Kidney capillary endothelial cell (primary cell): ENCODE measurements around the gene P2RX6.
"Not testable (repeated sequence)": the region's sequence is repeated elsewhere in the genome, so short reads cannot be mapped to it uniquely, and the experiment has no call there.

Experiments used
- DNase-seq: peaks from one replicate; pipeline ENCODE4 v3.0.0-alpha.2; 2018; ENCODE audit warnings: low spot score

P2RX6 gene

DNA sequence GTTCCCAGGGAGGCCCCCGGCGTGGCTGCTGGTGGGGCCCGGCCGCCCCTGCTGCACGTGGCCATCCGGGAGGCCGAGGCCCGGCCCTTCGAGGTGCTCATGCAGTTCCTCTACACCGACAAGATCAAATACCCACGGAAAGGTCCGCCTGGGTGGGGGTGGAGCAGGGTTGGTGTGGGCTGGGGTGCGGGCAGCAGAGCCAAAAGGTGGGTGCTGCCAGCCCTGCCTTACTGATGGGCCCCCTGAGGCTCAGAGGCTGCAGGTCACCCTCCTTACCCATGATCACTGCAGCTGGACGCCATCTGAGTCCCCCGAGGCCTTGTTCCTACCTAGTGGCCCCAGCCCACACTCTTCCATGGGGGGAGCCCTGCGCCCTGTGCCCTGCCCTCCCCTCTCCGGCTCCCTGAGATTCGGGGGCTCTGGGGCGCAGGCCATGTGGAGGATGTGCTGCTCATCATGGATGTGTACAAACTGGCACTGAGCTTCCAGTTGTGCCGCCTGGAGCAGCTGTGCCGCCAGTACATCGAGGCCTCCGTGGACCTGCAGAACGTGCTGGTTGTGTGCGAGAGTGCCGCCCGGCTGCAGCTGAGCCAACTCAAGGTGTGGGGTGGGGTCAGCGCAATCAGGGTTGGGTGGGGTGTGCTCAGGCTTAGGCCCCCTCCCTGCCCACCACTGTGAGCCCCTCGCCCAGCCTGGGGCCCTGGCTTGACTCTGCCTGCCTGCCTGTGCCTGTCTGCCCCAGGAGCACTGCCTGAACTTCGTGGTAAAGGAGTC is 20.6 kb upstream of the P2RX6 start:
- DNase-seq = no peak

DNA sequence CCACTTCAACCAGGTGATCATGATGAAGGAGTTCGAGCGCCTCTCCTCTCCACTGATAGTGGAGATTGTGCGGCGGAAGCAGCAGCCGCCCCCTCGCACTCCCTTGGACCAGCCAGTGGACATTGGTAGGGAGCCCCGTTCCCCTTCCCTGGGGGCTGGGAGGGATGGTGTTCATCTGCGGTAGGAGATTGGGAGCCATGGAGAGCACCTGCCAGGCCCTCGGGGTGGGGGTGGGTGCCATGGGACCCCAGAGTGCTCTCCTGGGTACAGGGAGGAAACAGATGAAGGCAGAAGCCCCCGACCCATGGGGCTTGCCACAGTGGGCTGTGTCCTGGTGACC is 20.1 kb upstream of the P2RX6 start:
- no peak for DNase-seq

GRCh38 chr22:20995329-20996030 is 19.5 kb upstream of the P2RX6 start:
- DNase-seq = no peak

GRCh38 chr22:20996031-20996410 is 18.9 kb upstream of the P2RX6 start:
- no peak for DNase-seq

DNA sequence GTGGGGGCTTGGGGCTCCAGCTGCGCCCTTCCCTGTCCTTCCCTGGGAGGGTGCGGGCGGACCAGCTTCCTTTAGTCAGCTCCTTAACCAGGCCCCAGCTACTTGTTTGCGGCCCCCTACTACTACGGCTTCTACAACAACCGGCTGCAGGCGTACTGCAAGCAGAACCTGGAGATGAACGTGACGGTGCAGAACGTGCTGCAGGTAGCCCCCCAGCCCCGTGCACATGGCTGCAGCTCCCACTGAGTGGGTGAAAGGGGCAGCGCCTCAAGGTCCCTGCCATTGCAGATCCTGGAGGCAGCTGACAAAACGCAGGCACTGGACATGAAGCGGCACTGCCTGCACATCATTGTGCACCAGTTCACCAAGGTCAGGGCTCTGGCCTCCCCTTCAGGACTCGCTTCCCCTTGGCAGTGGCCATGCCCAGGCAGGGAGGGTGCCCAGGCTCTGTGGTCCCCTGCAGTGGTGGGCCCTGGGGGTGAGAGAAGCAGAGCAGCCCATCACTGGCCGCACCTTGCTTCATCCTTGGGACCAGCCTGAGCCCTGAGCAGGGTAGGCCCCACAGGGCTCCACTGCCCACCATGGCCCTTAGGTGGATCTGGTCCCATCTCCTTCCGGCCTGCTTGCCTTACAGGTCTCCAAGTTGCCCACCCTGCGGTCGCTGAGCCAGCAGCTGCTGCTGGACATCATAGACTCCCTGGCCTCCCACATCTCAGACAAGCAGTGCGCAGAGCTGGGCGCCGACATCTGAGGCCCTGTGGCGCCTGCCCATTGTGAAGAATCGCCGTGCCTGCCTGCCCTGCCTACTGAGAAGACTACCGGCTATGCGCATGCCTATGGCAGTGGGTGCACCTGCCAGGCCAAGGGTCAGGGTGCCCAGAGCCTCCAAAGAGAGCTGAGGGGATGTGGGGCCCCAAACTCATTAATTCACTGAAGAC is 18.1 kb upstream of the P2RX6 start:
- DNase-seq = no peak

- DNase-seq = no peak
These were observed 17.3 kb upstream of the P2RX6 start for GRCh38 chr22:20997536-20998257.

DNA sequence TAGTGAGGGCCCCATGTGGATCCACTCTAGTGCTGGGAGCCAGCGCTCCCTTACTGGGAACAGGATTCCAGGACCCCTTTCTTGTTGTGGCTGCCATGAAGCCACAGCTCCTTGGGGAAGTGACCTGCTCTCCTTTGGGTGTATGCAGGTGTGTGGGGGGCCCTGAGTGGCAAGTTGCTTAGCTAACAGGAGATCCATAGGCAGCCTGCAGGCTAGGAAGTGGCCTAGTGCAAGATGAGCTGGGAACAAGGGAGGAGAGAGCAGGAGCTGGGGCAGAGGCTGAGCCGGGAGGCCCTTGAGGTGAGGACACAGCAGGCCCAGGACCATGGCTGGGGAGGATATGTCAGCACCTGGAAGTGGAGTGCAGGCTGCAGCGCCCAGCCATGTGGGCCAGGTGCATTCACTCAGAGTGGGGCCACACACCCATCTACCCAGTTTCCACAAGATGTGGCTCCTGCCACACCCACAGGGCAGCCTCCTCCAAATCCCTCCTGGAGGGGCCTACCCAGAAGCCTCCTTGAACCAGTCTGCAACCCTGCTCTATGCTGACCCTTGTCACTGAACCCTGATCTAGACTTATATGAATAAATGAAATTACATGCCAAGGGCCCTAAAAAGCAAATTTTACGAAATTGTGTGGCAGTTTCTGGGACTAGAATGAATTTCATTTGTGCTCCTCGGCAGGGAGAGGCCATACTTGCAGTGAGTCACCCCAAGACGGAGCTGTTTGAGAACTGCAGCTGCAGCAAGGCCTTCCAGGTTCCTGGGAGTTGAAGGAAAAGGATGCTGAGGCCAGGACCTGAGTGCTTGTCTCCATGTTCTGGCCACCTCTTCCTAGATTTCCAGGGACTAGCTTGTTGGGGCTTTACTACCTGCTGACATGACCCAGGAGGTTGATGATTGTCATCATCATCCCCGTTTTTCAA is 16.3 kb upstream of the P2RX6 start:
- no peak for DNase-seq

DNA sequence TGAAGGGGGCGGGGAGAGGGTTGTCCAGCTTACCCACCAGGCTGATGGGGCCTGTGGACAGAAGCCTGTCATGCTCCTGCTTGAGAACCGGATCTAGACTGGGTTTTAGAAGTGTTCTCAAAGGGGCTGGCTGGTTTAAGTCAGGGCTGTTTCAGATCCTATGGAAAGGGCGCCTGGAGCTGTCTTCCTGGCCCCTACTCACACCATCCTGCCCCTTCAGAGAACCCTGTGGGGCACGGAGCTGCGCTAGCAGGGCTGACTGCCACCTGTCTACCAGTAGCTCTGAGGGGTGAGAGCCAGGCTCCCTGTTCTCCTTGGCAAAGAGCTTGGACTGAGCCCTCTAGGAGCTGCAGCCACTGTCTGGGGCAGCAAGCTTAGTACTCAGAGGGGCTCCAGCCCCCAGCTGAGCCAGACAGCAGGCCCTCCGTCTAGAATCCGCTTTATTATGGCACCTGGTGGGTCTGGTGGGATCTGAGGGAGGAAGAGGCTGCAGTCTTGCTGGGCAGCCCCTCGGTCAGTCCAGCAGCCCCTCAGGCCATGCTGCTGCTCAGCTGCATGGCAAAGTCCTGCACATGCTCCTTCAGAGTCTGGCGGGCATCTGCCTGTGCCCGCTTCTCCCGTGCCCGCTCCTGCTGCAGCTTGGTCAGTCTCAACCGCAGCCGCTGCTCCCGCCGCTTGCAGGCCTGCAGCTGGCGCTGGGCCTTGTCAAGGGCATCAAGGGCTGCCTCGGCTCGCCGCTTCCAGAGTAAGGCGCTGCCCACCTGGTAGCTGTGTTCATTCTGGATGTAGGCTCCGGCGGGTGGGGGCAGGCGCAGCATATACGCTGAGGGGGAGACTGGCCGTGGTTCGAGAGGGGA is 15.4 kb upstream of the P2RX6 start:
- DNase-seq = no peak

DNA sequence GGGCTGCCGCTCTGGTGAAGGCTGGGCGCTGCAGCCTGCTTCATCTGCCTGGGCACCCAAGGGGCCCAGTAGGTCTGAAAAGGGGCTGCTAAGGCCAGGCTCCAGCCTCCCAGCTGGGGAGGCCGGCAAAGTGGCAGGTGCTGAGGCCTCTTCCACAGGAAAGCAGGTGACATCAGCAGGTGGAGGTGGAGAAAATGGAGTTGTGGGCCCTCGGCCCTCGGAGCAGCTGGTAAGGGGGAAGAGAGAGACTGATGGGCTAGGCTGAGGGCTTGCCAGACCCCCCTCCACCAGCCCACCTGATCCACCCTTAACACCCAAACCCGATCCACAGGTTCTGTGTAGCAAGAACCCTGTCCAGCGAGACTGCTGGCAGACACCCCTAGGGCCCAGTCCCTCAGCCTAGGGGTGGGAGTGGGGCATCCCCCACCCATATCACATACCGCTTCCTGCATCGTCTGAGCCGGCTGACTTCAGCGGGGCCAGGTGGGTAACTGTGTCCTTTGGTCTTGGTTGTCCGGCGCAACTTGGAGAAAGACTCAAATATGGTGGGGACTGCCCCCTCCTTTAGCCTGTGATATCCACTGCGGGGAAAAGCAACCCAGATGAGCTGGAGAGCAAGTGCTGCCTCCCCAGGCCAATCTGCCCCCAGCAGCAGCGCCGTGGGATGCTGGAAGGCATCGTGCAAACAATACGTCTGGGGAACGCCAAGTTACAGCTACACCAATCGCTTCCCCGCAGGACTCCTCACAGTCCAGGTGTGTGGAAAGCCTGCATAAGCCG is 14.6 kb upstream of the P2RX6 start:
- no peak for DNase-seq

DNA sequence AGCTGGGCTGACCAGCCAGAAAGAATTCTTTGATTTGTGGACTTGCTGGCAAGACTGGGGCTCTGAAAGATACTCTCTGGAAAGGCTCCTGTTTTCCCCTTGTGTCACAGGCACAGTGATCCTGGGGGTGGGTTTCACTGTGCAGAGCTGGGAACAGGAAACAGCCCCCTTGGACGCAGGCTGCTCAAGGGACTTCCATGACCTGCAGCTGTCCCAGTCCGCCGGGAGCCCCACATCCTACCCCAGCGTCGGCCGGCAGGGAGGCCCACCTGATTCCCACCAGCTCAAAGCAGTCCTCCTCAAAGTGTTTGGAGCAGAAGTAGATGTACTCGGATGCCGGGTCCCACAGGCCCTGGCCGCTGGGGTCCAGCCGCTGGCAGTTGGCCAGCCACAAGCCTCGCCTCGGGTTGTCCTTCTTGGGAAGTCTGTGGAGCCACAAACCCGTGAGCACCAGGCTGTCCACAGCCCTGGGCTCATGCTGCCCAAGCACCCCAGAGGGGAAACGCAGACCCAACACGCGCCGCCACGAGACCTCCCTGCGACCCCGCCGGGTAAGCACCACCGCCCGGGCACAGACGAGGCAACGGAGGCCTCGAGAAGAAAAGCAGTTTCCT is 13.9 kb upstream of the P2RX6 start:
- no peak for DNase-seq

GRCh38 chr22:21001601-21002325 is 13.2 kb upstream of the P2RX6 start, which contains the start of gene THAP7:
Gene THAP7 (minus strand): TSS chr22:21002118. CDS start chr22:21001911, 207 bp downstream.
- DNase-seq = peak; percentile 96

DNA sequence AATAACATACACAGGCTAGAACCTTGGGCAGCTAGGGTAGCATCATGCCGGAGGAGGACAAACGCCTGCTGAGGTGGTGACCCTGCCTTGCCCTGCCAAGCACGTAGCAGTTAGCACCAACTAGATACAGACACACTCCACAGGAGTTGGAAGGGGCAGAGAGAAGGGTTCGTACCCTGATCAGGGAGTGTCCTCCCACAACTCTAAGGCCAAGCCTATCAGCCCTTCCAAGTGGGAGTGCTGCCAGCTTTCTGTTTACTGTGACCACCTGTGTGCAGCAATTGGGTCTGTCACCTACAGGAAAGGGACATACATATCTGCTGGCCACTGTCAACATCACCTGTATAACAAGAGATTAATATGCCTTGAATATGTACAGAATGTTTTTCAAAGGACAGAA is 11.2 kb upstream of the P2RX6 start:
- no peak for DNase-seq

DNA sequence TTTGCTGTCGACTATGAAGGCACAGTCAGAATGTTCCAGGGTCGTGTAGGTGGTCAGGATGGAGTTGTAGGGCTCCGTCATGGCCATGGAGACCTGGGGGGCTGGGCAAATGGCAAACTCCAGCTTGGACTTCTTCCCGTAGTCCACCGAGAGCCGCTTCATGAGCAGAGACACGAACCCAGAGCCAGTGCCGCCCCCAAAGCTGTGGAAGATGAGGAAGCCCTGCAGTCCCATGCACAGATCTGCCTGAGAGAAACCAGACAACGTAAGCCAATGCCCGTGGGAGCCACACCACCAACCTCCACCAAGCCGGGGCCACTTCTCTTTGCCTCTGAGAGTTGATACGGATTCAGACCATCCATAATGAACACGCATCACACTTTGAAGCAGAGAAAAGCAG is 5.8 kb upstream of the P2RX6 start:
- DNase-seq = not testable (repeated sequence)

DNA sequence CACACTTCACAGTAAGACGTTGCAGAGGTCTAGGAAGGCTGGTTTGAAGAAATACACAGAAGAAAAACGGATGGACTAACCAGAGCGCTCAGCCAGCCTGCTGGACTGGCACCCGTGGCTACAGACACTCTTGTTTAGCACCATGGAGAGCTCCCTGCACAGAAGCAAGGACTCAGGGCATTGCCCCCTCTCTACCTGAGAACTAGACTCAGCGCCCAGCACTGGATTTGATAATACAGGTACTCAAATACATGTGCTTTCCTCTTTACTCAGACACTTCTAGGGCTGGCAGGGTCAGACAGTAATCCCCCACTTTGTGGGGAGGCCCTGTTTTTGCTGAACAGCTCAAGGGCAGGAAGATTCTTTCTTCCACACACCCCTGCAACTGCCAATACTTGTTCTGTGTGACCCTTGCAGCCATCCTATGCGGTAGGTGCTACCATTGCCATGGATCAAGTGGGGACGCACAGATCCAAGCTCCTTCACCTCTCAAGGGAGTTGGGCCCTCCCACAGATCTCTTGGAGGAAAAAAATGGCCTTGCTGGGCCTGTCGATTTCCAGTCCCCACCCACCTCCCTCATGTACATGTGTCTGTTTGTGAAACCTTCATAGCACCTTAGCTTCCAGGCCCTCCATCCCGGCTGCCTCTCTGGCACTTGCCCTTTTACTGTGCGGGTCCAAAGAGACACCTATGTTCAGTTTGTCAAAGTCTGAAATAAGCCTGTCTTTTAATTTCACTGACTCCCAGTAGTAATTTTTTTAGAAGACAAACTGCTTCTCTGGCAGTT is 5.1 kb upstream of the P2RX6 start:
- peak; percentile 27 for DNase-seq

- DNase-seq = no peak
These were observed 4.4 kb upstream of the P2RX6 start for GRCh38 chr22:21010426-21011113.
